ENCODE measurements around the gene MED20.

- TF ChIP-seq CTCF (IDR thresholded peaks at IDR 0.05; ENCODE audit: borderline replicate concordance, extremely low read depth, low read length, poor library complexity, severe bottlenecking) (no peak), EZH2 (IDR thresholded peaks at IDR 0.05; ENCODE audit: borderline replicate concordance, low read depth, low read length, severe bottlenecking) (no peak)
These were observed 61.6 kb downstream of the MED20 start for GRCh38 chr6:41859356-41859755.
